NT2/D1 (cell line): ENCODE data around the gene ELK1.

Source experiments
- SUZ12 ChIP-seq: IDR thresholded peaks from 2 replicates; pipeline ENCODE4 v1.6.1; 2011; ENCODE audit not compliant: insufficient read length, insufficient read depth; ENCODE audit errors: extremely low read depth
- YY1 ChIP-seq: IDR thresholded peaks from 2 replicates; pipeline ENCODE4 v1.6.1; 2011; ENCODE audit not compliant: insufficient read length, insufficient read depth
- ZNF274 ChIP-seq: IDR thresholded peaks from 2 replicates; pipeline ENCODE4 v1.6.1; 2011; ENCODE audit warnings: mild to moderate bottlenecking, low read depth, low read length

DNA sequence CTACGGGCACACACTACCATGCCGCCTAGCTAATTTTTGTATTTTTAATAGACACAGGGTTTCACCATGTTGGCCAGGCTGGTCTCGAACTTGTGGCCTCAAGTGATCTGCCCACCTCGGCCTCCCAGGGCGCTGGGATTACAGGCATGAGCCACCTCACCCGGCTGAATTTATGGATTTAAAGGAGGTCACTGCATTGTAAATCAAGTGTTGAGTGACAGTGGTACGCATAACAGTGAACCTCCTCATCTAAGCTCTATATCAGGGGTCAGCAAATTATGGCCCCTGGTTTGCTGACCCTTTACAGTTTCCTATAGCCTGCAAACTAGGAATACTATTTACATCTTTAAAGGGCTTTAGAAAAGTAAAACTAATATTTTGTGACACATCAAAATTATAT, 11.2 kb upstream of the ELK1 start:
- TF ChIP-seq YY1 = no peak
- TF ChIP-seq SUZ12 = no peak
- TF ChIP-seq ZNF274 = no peak
